Choroid plexus epithelial cell (primary cell): ENCODE results near the gene DYNC1H1.
"Not testable (repeated sequence)": the region's sequence is repeated elsewhere in the genome, so short reads cannot be mapped to it uniquely, and the experiment has no call there.

Experiments used
- DNase-seq: peaks from one replicate; pipeline ENCODE4 v3.0.0-alpha.2; 2010; ENCODE audit warnings: low read depth
- H3K4me3 ChIP-seq: 2 replicates; pipeline ENCODE4 v1.5.1; 2011; ENCODE audit warnings: low read depth, mild to moderate bottlenecking, control low read depth, low read length, moderate library complexity
- CTCF ChIP-seq: conservative IDR thresholded peaks from 2 replicates; pipeline ENCODE4 v1.5.1; 2011; ENCODE audit warnings: low read depth, mild to moderate bottlenecking, control low read depth, inconsistent platforms, low read length, moderate library complexity

The DYNC1H1 gene

DNA sequence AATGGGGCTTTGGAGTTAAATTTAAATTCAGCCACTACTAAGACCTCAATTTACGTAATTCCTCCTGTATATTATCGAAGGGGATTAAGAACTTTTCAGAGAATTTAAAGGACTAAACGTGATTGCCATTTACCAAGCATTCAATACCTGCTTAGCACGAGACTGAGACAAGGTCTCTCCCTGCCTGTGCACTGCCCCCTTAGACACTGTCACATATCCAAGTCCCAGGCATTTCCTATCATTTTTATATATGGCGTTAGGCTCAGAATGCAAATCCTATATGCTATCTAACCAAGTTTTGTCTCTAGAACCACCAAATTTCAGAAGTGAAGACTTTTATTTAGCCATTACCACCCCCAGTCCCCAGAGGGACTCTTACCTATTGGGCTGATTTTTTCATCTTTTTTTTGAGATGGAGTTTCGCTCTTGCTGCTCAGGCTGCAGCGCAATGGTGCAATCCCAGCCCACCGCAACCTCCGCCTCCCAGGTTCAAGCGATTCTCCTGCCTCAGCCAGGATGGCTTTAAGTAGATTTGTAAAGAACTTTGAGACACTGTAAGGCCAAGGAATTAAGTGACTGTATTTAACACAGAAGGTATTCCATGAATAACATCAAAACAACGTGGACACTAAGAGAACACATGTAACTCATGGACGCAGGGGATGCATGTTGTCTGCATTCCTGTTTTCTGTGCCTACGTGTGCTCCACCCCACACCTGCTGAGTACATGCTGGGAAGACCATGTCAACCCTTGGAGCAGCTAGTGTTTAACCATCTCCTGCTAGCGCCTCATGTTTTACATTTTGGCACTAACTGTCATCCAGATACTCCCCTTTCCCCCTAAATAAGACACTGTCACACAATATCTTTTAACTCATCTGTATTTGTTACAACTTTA is 116.1 kb downstream of the DYNC1H1 start:
- DNase-seq = no peak
- H3K4me3 ChIP-seq = no peak overlapping the region
- no peak for TF ChIP-seq CTCF

GRCh38 chr14:102081231-102082080 is 117.1 kb downstream of the DYNC1H1 start:
- no peak overlapping the region for H3K4me3 ChIP-seq
- no peak for DNase-seq
- TF ChIP-seq CTCF = no peak

GRCh38 chr14:102084522-102084921 is 120.1 kb downstream of the DYNC1H1 start:
- not testable (repeated sequence) for DNase-seq, H3K4me3 ChIP-seq

- no peak for TF ChIP-seq CTCF
- peak overlapping the region; percentile 87 for H3K4me3 ChIP-seq
- DNase-seq = no peak
Measured at GRCh38 chr14:102084931-102085330, 120.6 kb downstream of the DYNC1H1 start.

- DNase-seq = no peak
- no peak for TF ChIP-seq CTCF
- H3K4me3 ChIP-seq = peak overlapping the region; percentile 87
Measured at GRCh38 chr14:102085488-102085887, 121.1 kb downstream of the DYNC1H1 start.

DNA sequence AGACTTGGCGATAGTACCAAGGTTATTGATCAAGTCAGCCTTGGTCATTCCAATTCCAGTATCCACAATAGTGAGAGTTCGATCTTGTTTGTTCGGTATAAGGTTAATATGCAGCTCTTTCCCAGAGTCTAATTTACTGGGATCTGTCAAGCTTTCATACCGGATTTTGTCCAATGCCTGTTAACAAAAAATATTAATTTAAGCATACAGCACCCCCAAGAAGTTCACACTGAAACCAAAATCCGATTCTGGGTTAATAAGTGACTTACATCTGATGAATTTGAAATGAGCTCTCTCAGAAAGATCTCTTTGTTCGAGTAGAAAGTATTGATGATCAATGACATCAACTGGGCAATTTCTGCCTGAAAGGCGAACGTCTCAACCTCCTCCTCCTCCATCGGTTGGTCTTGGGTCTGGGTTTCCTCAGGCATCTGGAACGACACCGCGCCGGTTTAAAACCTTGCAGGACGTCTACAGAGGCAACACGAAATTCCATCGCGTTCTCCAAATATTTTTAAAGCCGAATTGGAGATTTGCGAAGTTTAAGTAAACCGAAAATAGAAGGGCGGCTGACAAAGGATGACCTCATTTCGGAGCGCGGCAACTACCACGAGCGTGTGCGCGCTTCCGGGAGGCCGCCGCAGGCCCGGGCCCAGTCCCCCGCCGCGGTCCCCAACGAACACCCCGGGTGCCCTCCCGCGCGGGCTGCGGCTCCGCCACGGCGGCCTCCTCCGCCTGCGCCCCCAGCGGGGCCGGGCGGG is 121.8 kb downstream of the DYNC1H1 start:
- peak overlapping the region; percentile 87 for H3K4me3 ChIP-seq
- peak; percentile 73 for DNase-seq
- TF ChIP-seq CTCF = no peak

GRCh38 chr14:102086709-102086971 is 122.3 kb downstream of the DYNC1H1 start:
- TF ChIP-seq CTCF = no peak
- DNase-seq = no peak
- peak overlapping the region; percentile 87 for H3K4me3 ChIP-seq
